GM10248 (cell line): ENCODE data around the gene AMDHD1.

ENCODE experiments used
- CTCF ChIA-PET: fragments of 300-600 bp; sonication (Branson Sonifier 250); formaldehyde crosslinking; extraction: SDS; loops from one replicate; lab custom pipeline; 2021; ENCODE audit warnings: antibody characterized with exemption; lab: Yijun Ruan, JAX
- POLR2A ChIA-PET: fragments of 350-650 bp; sonication (Branson Sonifier 250); formaldehyde crosslinking; extraction: SDS; loops from one replicate; lab custom pipeline; 2020; ENCODE audit warnings: antibody characterized with exemption; lab: Yijun Ruan, JAX
- DNase-seq: peaks from one replicate; pipeline ENCODE4 v3.0.0; 2012; ENCODE audit errors: extremely low spot score
- TF ChIP-seq, protein P1 (sequence below): IDR thresholded peaks from 2 replicates; pipeline ENCODE4 v1.5.1; 2012; ENCODE audit warnings: mild to moderate bottlenecking, low read depth; ENCODE audit errors: extremely low read depth, missing control alignments, control extremely low read depth

The AMDHD1 gene

DNA sequence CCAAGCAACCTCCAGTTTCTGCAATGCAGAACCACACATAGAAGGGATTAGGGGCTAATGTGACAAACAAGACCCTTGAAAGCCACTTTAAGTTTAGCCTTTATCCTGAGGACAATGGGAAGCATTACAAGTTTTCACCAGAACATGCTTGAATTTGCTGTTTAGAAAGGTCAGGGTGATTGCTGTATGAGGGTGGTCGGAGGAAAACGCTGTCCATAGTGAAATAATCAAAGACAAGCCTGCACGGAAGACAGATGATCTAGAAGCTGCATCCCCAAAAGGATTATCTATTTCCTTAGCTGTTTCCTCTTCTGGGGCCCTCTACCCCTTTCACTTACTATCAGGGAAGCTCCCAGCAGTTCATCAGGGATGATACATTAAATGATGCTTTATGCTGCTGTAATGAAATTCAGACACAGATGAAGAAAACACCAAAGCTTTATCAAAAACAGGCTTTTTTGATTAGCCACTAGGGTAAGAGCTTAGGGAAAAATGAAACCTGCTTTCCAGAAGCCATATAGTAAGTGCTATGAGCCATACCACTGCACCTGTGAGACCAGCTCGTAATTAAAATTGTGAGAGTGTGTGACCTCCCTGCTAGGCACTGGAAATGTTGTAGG is 46.5 kb downstream of the AMDHD1 start:
- CTCF ChIA-PET, result interaction anchor here (1.4 to 1.5 kb wide), 2 partner anchors 9 to 73 kb away, joined by 3 to 17 read pairs; no protein-coding TSS in a partner anchor
- POLR2A ChIA-PET, result no interaction called here
- DNase-seq, result no peak
- TF ChIP-seq, protein P1, sequence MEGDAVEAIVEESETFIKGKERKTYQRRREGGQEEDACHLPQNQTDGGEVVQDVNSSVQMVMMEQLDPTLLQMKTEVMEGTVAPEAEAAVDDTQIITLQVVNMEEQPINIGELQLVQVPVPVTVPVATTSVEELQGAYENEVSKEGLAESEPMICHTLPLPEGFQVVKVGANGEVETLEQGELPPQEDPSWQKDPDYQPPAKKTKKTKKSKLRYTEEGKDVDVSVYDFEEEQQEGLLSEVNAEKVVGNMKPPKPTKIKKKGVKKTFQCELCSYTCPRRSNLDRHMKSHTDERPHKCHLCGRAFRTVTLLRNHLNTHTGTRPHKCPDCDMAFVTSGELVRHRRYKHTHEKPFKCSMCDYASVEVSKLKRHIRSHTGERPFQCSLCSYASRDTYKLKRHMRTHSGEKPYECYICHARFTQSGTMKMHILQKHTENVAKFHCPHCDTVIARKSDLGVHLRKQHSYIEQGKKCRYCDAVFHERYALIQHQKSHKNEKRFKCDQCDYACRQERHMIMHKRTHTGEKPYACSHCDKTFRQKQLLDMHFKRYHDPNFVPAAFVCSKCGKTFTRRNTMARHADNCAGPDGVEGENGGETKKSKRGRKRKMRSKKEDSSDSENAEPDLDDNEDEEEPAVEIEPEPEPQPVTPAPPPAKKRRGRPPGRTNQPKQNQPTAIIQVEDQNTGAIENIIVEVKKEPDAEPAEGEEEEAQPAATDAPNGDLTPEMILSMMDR, result no peak

DNA sequence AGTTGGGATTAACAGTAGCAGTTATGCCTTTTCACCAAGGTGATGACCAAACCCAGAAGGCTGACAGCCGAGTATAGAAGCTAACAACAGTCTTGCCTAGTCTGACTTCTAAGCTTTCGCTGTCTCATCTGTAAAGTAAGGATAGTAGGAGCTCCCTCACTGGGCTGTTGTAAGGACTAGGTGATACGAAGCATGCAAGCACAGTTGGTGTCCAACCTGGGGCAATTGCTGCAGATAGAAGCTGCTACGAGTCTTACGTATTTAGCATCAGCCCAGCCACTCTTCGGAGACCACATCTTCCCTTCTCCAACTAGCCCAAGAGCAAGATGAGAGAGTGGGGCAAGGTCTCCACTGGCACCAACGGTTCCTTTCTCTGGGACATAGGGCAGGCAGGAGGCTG is 47.0 kb downstream of the AMDHD1 start:
- TF ChIP-seq, protein P1, result no peak
- CTCF ChIA-PET, result interaction anchor here (1.4 to 1.5 kb wide), 2 partner anchors 9 to 73 kb away, joined by 3 to 17 read pairs; no protein-coding TSS in a partner anchor

DNA sequence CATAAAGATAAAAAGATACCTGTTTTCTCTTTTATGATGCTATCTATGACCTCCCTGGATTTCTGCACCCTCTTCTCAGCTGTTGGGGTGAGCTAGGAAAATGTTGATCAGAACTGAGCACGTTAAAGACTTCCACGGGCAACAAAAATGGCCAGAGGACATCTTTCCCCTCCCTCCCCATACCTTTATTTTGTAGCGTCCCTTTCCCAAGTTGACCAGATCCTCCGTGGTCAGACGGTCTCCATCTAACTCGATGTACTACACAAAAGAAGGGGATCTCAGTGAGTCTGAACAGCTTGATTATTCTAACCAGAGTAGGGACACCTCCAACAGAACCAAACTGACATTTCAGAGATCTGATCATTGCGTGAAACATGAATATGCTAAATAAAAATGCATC is 50.8 kb downstream of the AMDHD1 start:
- ChIA-PET POLR2A (no interaction called here), CTCF (interaction anchor here (0.9 to 1.4 kb wide), 2 partner anchors 13 to 76 kb away, joined by 4 to 5 read pairs; no protein-coding TSS in a partner anchor)
- no peak for DNase-seq
- TF ChIP-seq, protein P1, result no peak

More for the DNA sequence above, 47.0 kb downstream of the AMDHD1 start:
- DNase-seq, result no peak
- POLR2A ChIA-PET, result no interaction called here

DNA sequence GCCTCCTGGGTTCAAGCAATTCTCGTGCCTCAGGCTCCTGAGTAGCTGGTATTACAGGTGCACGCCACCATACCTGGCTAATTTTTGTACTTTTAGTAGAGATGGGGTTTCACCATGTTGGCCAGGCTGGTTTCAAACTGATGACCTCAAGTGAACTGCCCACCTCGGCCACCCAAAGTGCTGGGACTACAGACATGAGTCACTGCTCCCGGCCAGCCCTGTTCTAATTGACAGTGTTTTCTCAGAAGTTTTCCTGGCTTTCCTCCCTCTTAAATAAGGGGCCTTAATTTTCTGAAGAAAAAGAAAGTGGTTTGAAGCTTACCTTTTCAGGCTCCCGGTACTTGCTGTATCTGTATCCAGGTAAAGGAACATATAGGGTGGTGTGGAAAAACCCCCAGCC is 51.3 kb downstream of the AMDHD1 start:
- no peak for DNase-seq
- ChIA-PET CTCF (interaction anchor here (0.9 to 1.4 kb wide), 2 partner anchors 13 to 76 kb away, joined by 4 to 5 read pairs; no protein-coding TSS in a partner anchor), POLR2A (no interaction called here)
- TF ChIP-seq, protein P1, result no peak

DNA sequence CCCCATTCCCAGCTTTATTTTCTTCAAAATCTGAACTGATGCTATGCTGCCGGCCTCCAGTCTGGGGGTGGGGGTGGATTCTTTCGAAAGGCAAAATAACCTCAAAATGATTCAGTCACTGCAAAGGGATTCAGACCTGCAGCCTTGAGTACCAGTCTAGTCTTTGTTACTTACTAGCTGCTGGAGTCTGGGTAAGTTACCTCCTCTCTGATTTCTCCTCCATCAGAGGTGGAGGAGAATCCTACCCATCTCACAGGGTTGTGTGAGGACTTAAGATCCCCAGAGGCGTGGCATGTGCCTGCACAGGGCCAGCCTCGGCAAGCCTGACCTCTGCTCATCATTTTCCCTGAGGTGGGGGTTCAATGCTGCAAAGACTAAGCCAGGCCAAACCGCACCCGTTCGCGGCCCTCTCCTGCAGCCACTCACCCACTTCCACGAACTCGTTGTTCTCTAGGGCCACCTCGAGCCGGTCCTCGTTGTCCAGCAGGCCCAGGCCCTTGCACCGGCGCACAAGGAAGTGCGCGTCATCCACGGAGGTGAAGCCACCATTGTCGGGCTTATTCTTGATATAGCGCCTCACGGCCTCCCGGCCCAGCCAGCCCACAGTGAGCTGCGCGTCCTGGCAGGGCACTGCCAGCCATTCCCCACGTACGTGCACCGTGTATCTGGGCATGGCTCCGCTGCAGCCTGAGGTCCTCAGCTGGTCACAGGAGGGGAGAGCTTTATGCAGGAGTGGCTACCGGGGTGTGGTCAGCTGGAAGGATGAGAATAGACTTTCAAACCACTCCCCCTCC is 52.3 kb downstream of the AMDHD1 start:
- POLR2A ChIA-PET, result no interaction called here
- CTCF ChIA-PET, result no interaction called here

More for the DNA sequence above, 52.3 kb downstream of the AMDHD1 start:
- TF ChIP-seq, protein P1, result no peak
- DNase-seq, result no peak
